GM18526 (cell line): ENCODE measurements around the gene ADRM1.

Source experiments
- POLR2A ChIP-seq: IDR thresholded peaks from 3 replicates; pipeline ENCODE4 v1.6.1; 2011; ENCODE audit not compliant: insufficient read length; ENCODE audit errors: extremely low read depth

The ADRM1 gene

GRCh38 chr20:62289131-62289530 lies 13.7 kb upstream of the ADRM1 start:
- TF ChIP-seq POLR2A: no peak

DNA sequence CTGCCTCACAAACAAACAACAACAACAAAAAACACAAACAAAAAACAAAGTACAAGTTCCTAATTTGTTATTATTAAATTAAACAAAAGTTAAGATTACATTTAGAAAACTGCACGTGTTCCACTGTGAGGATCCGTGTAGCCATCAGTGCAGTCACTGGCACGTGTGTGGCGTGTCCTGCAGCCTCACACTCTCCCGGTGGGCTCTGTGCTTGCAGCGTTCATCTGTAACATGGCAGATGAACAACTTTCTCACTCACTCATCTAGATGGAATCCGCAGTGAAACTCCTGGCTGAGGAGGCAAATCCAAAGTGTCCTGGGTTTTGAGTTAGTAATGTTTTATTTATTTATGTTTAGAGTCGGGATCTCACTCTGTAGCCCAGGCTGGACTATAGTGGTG lies 12.9 kb upstream of the ADRM1 start:
- no peak for TF ChIP-seq POLR2A

DNA sequence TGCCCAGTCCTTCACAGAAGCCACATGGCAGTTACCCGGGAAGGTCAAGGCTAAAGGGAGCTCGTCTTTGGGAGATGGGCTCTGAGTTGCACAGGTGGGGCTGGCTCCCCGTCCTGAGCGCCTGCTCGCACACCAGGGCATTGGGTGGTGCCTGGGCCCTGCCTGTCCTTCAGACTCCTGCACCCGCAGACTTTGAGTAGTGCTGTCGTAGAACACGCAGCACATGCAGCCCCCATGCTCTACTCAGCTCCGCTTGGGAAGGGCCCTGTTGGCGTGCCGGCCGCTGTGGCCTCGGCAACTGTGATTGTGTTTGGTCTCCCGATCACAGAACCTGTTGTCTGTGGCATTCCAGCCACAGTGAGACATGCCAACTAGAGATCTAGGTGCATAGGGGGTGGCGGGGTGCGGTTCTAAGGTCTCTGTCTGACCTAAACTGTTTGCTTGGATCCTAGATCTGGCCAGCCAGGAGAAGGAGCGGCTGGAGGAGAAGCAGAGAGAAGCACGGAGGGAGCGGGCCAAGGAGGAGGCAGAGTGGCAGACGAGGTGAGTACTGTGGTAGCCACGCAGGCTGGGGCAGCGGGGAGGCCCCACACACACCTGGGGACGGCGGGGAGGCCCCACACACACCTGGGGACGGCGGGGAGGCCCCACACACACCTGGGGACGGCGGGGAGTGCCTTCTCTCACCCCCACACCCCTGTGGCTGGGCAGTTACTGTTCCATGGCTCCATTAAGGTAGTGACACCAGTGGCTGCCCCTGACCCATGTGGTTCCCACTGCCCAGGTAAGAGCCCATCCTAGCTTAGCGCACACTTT lies 11.3 kb upstream of the ADRM1 start:
- no peak for TF ChIP-seq POLR2A

DNA sequence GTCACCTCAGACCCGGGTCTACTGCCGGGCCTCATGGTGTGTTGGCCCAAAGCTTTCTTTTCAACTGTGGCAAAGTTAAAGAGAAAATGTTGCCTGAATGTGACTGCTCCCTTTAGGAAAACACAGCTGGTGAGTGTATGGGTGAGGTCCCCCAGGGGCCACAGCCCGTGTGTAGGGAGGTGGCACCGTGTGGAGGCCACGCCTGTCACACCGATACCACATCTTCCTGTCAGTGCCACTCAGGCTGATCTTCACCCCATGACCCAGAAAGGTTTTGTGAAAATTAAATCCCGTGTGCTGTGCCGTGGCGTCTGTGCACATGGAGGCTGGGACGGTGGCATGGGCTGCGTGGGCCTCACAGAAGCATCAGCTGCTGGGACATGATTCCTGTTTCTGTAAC lies 10.7 kb upstream of the ADRM1 start:
- no peak for TF ChIP-seq POLR2A

DNA sequence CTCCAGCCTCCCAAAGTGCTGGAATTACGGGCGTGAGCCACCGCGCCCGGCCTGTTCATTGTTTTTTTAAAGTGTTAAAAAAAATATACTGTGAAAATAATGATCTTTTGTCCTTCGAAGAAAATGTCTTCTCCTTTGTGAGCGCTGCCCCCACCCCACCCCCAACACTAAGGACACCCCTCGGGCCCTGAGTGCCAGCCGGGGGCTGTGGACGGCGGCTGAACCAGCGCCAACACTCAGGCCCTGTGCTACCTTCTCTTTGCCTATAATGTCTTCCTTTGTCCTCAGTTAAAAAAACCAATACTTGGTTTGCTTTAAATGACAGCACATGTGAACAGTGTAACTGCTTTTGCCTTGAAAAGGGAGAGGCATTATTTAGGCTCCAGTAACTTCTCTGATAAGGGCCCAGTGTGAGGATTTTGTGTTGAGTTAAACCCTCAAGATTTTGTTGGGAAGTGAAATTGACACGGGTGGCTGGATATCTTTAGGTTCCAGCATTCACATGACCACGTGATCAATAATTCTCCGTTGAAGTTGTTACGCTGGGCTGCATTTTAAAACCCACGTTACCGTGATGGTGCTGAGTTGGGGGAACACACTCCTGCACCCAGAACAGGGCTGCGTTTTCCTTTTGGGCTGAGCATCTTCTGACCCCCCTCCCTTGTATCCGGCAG lies 9.5 kb upstream of the ADRM1 start:
- TF ChIP-seq POLR2A: no peak

DNA sequence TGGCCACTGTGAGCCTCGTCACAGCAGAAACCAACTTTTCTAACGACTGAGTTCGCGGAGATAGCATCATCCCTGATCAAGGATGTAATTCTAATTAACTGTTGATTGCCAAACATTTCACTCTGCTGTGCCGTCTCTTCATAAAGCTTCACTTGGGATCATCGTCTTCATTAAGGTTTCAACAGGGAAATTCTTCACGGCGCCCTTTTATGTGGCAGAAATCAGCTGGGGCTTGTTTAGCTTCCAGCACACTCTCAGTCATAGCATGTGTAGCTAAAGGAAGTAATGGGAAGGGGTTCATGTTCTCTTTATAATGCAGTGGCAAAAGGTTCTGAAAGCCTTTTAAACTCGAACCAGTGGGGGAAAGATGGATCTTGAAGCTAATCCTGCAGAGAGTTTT lies 8.9 kb upstream of the ADRM1 start:
- no peak for TF ChIP-seq POLR2A

DNA sequence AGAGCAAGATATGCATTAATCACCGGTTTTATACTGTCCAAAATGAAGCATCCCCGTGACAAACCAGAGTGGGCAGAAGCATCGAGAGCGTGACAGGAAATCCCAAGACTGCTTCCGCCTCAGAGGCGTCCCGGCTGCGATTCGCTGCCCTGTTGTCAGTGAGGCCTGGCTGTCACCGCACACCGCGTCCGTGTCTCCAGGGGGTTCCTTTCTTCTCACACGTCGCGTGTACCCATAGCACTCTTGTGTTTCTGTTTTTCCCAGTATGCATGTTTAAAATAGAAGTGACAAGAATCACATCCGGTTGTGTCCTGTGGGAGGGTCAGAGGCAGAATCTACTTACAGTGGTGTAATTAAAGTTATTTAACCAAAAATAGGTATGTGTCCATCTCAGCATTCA lies 8.3 kb upstream of the ADRM1 start:
- TF ChIP-seq POLR2A: no peak

DNA sequence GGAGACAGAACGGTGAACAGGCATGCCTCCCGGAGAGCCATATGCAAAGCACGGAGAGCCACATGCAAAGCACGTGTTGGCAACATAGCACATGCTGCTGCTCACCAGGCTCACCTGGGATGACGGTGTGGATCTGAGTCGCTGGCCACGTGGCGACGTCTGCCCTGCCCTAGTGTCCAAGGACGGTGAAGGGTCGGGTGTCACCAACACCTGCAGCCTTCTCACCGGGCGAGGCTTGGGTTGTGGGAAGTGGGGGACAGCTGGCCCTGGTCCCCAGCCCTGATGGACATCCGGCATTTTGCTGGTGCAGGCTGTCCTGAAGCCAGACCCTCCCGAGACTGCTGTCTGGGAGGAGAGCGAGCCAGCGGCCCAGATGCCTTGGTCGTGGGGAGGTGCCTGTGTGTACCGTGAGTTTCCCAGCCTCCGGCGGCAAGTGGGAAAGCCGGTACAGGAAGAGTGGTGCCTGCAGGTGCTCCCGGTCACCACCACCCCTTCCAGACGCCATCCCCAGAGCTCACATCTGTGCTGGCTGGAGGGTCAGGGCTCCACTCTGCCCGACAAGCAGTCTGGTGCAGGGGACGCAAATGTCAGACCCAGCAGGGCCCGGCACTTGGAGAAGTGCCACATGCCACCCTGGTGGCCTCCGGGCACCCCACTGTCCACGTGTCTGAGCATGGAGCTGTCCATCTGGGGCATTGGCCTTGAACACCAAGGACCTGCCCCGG lies 5.9 kb upstream of the ADRM1 start:
- no peak for TF ChIP-seq POLR2A

DNA sequence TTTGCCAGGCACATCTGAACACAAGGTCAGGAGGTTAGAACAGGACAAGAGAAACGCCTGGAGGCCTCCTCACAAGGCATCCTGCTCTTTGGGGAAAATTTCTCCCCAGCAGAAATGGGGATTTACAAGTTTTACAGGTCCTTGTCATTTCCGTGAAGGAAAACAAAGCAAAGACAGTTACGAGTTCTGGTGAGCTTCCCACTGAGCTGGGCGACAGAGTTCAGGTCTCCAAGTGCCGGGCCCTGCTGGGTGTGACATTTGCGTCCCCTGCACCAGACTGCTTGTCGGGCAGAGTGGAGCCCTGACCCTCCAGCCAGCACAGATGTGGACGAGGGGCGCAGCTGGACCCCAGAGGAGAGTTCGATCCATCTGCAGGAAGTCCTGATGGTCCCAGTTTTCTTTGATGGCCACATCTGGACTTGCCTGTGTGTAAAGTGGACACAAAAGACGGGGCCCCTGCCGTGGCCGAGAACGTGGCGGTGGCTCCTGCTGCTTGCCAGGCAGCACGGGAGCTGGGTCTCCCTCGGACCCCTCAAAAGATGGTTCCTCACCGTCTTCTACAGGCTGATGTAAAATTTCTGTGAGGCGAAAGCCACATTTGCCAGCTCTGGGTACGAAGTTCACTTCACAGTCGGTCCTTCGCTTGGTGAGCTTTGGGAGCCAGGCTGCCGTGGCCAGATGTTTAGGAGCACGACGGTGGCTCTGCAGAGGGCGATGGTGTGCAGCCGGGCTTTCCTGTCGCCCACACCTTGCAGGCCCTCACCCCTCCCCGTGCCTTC lies 5.2 kb upstream of the ADRM1 start:
- TF ChIP-seq POLR2A: no peak

GRCh38 chr20:62298577-62299249 lies 4.1 kb upstream of the ADRM1 start:
- TF ChIP-seq POLR2A: no peak

DNA sequence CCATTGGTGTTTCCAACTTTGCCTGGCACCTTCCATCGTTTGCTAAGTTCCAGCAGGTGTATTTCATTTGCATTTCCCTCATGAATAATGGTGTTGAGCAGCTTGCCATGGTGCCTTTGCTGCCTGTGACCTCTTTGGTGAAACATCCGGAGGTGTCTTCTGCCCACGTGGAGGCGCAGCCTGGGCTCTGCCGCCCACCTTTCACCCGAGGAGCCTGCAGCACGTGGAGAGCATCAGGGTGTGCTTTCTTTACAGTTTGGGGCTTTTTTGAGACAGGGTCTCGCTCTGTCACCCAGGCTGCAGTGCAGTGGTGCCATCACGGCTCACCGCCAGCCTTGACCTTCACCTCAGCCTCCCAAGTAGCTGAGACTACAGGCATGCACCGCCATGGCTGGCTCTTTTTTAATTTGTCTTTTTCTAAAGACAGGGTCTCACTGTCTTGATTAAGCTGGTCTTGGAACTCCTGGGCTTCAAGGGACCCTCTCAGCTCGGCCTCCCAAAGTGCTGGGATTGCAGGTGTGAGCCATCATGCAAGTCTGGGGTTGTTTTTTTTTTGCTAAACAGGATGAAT lies 3.0 kb upstream of the ADRM1 start:
- no peak for TF ChIP-seq POLR2A

DNA sequence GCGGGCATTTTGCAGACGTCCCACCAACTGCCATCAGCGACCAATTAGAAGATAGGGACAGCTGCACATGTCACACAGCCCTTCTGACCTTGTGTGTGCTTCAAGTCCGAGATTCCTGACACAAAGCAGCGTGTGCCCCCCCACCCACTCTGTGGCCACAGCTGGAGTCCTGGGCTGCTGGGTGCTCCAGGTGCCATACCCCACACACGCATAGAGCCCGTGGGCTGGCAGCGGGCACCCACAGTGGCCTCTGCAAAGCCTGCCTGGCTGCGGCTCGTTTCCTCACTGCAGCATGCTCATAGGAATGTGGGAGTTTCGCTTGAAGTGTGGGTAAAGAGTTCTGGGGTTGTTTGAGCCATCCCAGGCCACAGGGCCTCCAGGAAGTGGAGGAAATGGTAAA lies 2.5 kb upstream of the ADRM1 start:
- TF ChIP-seq POLR2A: no peak

GRCh38 chr20:62301111-62301668 lies 1.6 kb upstream of the ADRM1 start:
- TF ChIP-seq POLR2A: no peak

GRCh38 chr20:62301773-62302340 lies 940 bp upstream of the ADRM1 start:
- TF ChIP-seq POLR2A: no peak

- TF ChIP-seq POLR2A: no peak
Measured at GRCh38 chr20:62303062-62303339, 204 bp downstream of the ADRM1 start.
